H1 (cell line): ENCODE measurements around the gene ZNRF3. TPM values are rescaled to one million over a fixed set of nuclear protein-coding genes. Genes with fewer than 3 reads are reported as not detected.

Source experiments
- CTCF ChIA-PET: fragments of 300-600 bp; sonication (Branson Sonifier 250); formaldehyde crosslinking; loops from one replicate; lab custom pipeline; 2021; ENCODE audit not compliant: partially characterized antibody; lab: Charles Lee
- POLR2A ChIA-PET: fragments of 300-600 bp; sonication (Branson Sonifier 250); formaldehyde crosslinking; loops from one replicate; lab custom pipeline; 2021; ENCODE audit warnings: inconsistent platforms; ENCODE audit not compliant: partially characterized antibody; lab: Charles Lee
- DNase-seq, 2 experiments: peaks; one replicate each; pipeline versions ENCODE4 v3.0.0 to v3.0.0-alpha.2; 2010 to 2022; ENCODE audit warnings: low spot score in 2 of 2, low read depth in 1 of 2, mixed read lengths in 1 of 2
- FAIRE-seq: peaks from 2 replicates; lab custom pipeline; 2011; peaks lifted over from hg19 to GRCh38; lab: Jason Lieb, UNC
- H2AFZ ChIP-seq: 2 replicates; pipeline ENCODE4 v1.8.1; 2012; ENCODE audit warnings: low read length, inconsistent platforms
- H2AK5ac ChIP-seq: 2 replicates; pipeline ENCODE4 v1.6.1; 2013; ENCODE audit warnings: low read depth, low read length
- H2BK120ac ChIP-seq: replicated peaks from 2 replicates; pipeline ENCODE3; 2013; ENCODE audit warnings: low read depth, low read length, inconsistent platforms
- H2BK12ac ChIP-seq: 2 replicates; pipeline ENCODE4 v1.6.1; 2013; ENCODE audit warnings: low read depth, low read length
- H2BK15ac ChIP-seq: 2 replicates; pipeline ENCODE4 v1.6.1; 2013; ENCODE audit warnings: low read length
- H2BK20ac ChIP-seq: 2 replicates; pipeline ENCODE4 v1.6.1; 2013; ENCODE audit warnings: low read length
- H2BK5ac ChIP-seq: 2 replicates; pipeline ENCODE4 v1.6.1; 2013; ENCODE audit warnings: low read depth, low read length
- H3K14ac ChIP-seq: 2 replicates; pipeline ENCODE4 v1.6.1; 2013; ENCODE audit warnings: inconsistent platforms; ENCODE audit not compliant: insufficient read length
- H3K18ac ChIP-seq: 2 replicates; pipeline ENCODE4 v1.6.1; 2013; ENCODE audit warnings: low read length; ENCODE audit errors: extremely low read depth
- H3K23ac ChIP-seq: 2 replicates; pipeline ENCODE4 v1.6.1; 2013; ENCODE audit warnings: inconsistent platforms; ENCODE audit not compliant: insufficient read length
- H3K23me2 ChIP-seq: 2 replicates; pipeline ENCODE4 v1.6.1; 2013; ENCODE audit warnings: low read depth, low read length
- H3K27ac ChIP-seq: 2 replicates; pipeline ENCODE4 v1.6.1; 2011; ENCODE audit warnings: low read depth, low read length, inconsistent platforms
- H3K27me3 ChIP-seq, 4 experiments: replicated peaks in 1 of 4; 1 replicate in 1 of 4; 2 replicates in 3 of 4; pipeline versions ENCODE4 v1.6.1 to v1.8.1; 2011 to 2013; ENCODE audit warnings: low read length in 3 of 4, mild to moderate bottlenecking in 3 of 4, inconsistent platforms in 2 of 4, mixed read lengths in 2 of 4, moderate library complexity in 1 of 4; ENCODE audit not compliant: control insufficient read depth in 3 of 4, insufficient read depth in 3 of 4; ENCODE audit errors: extremely low read depth in 1 of 4
- H3K36me3 ChIP-seq, 4 experiments: 2 replicates each; pipeline versions ENCODE4 v1.6.1 to v1.8.1; 2011 to 2013; ENCODE audit warnings: mild to moderate bottlenecking in 4 of 4, low read length in 3 of 4, moderate library complexity in 2 of 4, control low read depth in 1 of 4, inconsistent platforms in 1 of 4; ENCODE audit not compliant: insufficient read depth in 4 of 4, control insufficient read depth in 2 of 4
- H3K4ac ChIP-seq: replicated peaks from 2 replicates; pipeline ENCODE3; 2013; ENCODE audit warnings: low read length, low read depth, mixed read lengths, inconsistent platforms; ENCODE audit not compliant: insufficient read length
- H3K4me1 ChIP-seq, 4 experiments: replicated peaks in 1 of 4; 1 replicate in 1 of 4; 2 replicates in 3 of 4; pipeline versions ENCODE4 v1.6.1 to v1.8.1; 2011 to 2013; ENCODE audit warnings: low read length in 3 of 4, inconsistent platforms in 2 of 4, mixed read lengths in 1 of 4; ENCODE audit not compliant: insufficient read depth in 4 of 4, control insufficient read depth in 3 of 4
- H3K4me2 ChIP-seq, 2 experiments: 2 replicates each; pipeline versions ENCODE4 v1.6.1 to v1.8.1; 2011 to 2013; ENCODE audit warnings: low read depth in 2 of 2, low read length in 2 of 2, control low read depth in 1 of 2, inconsistent platforms in 1 of 2, mild to moderate bottlenecking in 1 of 2; ENCODE audit not compliant: insufficient read depth in 1 of 2
- H3K4me3 ChIP-seq, 4 experiments: fragments of 200-600, 300-600 bp in 1 of 4; sonication (generic), shearing (Covaris generic), sonication (Bioruptor Twin) in 1 of 4; 2 replicates each; pipeline versions ENCODE4 v1.5.1 to v1.8.1; 2011 to 2016; ENCODE audit warnings: low read length in 4 of 4, low read depth in 3 of 4, control low read depth in 2 of 4, inconsistent platforms in 2 of 4, mild to moderate bottlenecking in 2 of 4, mixed read lengths in 1 of 4, moderate library complexity in 1 of 4; ENCODE audit not compliant: insufficient read depth in 2 of 4; ENCODE audit errors: extremely low read depth in 1 of 4
- H3K56ac ChIP-seq: replicated peaks from 2 replicates; pipeline ENCODE3; 2013; ENCODE audit warnings: low read depth, mild to moderate bottlenecking, mixed read lengths, low read length, inconsistent platforms; ENCODE audit not compliant: insufficient read length
- H3K79me1 ChIP-seq: 2 replicates; pipeline ENCODE4 v1.6.1; 2013; ENCODE audit warnings: low read depth, low read length, control low read depth
- H3K79me2 ChIP-seq, 2 experiments: 2 replicates each; pipeline versions ENCODE4 v1.6.1 to v1.8.1; 2012 to 2013; ENCODE audit warnings: low read length in 2 of 2, mild to moderate bottlenecking in 2 of 2, inconsistent platforms in 1 of 2; ENCODE audit not compliant: insufficient read depth in 2 of 2, control insufficient read depth in 1 of 2
- H3K9ac ChIP-seq, 4 experiments: replicated peaks in 1 of 4; 1 replicate in 1 of 4; 2 replicates in 3 of 4; pipeline versions ENCODE4 v1.6.1 to v1.8.1; 2011 to 2013; ENCODE audit warnings: low read depth in 3 of 4, low read length in 3 of 4, control low read depth in 2 of 4, mild to moderate bottlenecking in 2 of 4, moderate library complexity in 2 of 4, inconsistent platforms in 1 of 4; ENCODE audit errors: extremely low read depth in 1 of 4
- H3K9me3 ChIP-seq, 2 experiments: 2 replicates each; pipeline versions ENCODE4 v1.6.1 to v1.8.1; 2012 to 2013; ENCODE audit warnings: mild to moderate bottlenecking in 2 of 2, moderate library complexity in 2 of 2, control low read depth in 1 of 2, inconsistent platforms in 1 of 2, low read depth in 1 of 2, low read length in 1 of 2, mixed read lengths in 1 of 2; ENCODE audit not compliant: insufficient read depth in 2 of 2
- H4K20me1 ChIP-seq, 2 experiments: replicated peaks in 1 of 2; 2 replicates each; pipeline versions ENCODE3 to v1.8.1; 2011 to 2013; ENCODE audit warnings: inconsistent platforms in 2 of 2, low read length in 2 of 2, mild to moderate bottlenecking in 1 of 2; ENCODE audit not compliant: insufficient read depth in 2 of 2, control insufficient read depth in 1 of 2
- H4K5ac ChIP-seq: 2 replicates; pipeline ENCODE4 v1.6.1; 2013; ENCODE audit warnings: low read length, low read depth, mixed read lengths, inconsistent platforms; ENCODE audit not compliant: insufficient read length
- H4K8ac ChIP-seq: 2 replicates; pipeline ENCODE4 v1.8.0; 2013; ENCODE audit warnings: mild to moderate bottlenecking, moderate library complexity, low read length, inconsistent platforms; ENCODE audit not compliant: insufficient read depth; ENCODE audit errors: extremely low read depth
- H4K91ac ChIP-seq: replicated peaks from 2 replicates; pipeline ENCODE3; 2013; ENCODE audit warnings: low read length, mixed read lengths, inconsistent platforms; ENCODE audit not compliant: insufficient read length
- ASH2L ChIP-seq: fragments of 200-600, 300-600 bp; sonication (generic); IDR thresholded peaks from one replicate; pipeline ENCODE4 v1.7.1; 2017; ENCODE audit warnings: low read length
- ATF2 ChIP-seq: IDR thresholded peaks from 2 replicates; pipeline ENCODE4 v1.6.1; 2012; ENCODE audit warnings: low read length, inconsistent platforms
- BCL11A ChIP-seq, 2 experiments: IDR thresholded peaks; one replicate each; pipeline ENCODE4 v1.6.1; 2011; ENCODE audit warnings: low read depth in 2 of 2, low read length in 2 of 2, mild to moderate bottlenecking in 2 of 2
- CEBPB ChIP-seq: IDR thresholded peaks from 2 replicates; pipeline ENCODE4 v1.6.1; 2012; ENCODE audit warnings: low read depth, low read length
- CHD1 ChIP-seq: IDR thresholded peaks from 2 replicates; pipeline ENCODE4 v1.6.1; 2012; ENCODE audit warnings: low read depth, low read length, improper control_type of control experiment
- GTF2F1 ChIP-seq: IDR thresholded peaks from 2 replicates; pipeline ENCODE4 v1.6.1; 2012; ENCODE audit warnings: low read depth, low read length, improper control_type of control experiment, borderline replicate concordance
- MAFK ChIP-seq: IDR thresholded peaks from 2 replicates; pipeline ENCODE4 v1.6.1; 2012; ENCODE audit warnings: low read depth, mild to moderate bottlenecking, improper control_type of control experiment, low read length
- NRF1 ChIP-seq: IDR thresholded peaks from 2 replicates; pipeline ENCODE4 v1.6.1; 2011; ENCODE audit warnings: mild to moderate bottlenecking, low read depth, low read length, improper control_type of control experiment
- RNF2 ChIP-seq: fragments of 200-900, 300-1000 bp; sonication (generic); IDR thresholded peaks from 2 replicates; pipeline ENCODE4 v1.7.1; 2016; ENCODE audit warnings: borderline replicate concordance, low read depth, mild to moderate bottlenecking, antibody characterized with exemption, low read length; ENCODE audit not compliant: poor library complexity, severe bottlenecking; ENCODE audit errors: missing control alignments
- ZNF274 ChIP-seq: IDR thresholded peaks from 2 replicates; pipeline ENCODE4 v1.7.0; 2012; ENCODE audit warnings: low read length, borderline replicate concordance; ENCODE audit errors: extremely low read depth
- WGBS, 2 experiments: shearing (Covaris generic) in 1 of 2; methylation state at CpG; one replicate each; pipeline versions ENCODE4 v1.1.6 to v1.1.7; 2013 to 2015; ENCODE audit warnings: low lambda C conversion rate in 2 of 2, mixed read lengths in 2 of 2, inconsistent platforms in 1 of 2, low coverage in 1 of 2, missing lambda C conversion rate in 1 of 2; ENCODE audit not compliant: insufficient replicate concordance in 2 of 2, insufficient coverage in 1 of 2, insufficient read length in 1 of 2; ENCODE audit errors: extremely low coverage in 1 of 2, missing lambda C conversion rate in 1 of 2; 5-methylcytosine and 5-hydroxymethylcytosine counted together
- polyA plus RNA-seq, 7 experiments: library from polyadenylated mRNA; depleted of rRNA in 3 of 7; stranded (reverse) in 5 of 7; unstranded in 2 of 7; fragments of >200 nt in 5 of 7; fragments of 200-250 nt in 2 of 7; gene quantifications; 1 replicate in 5 of 7; 2 replicates in 1 of 7; 4 replicates in 1 of 7; pipeline versions ENCODE4 v1.2.1 to v1.2.3, GENCODE V29; 2011 to 2013; ENCODE audit warnings: missing spikeins in 2 of 7, mixed read lengths in 2 of 7
- total RNA-seq: library from RNA; stranded (reverse); fragmentation: NEBNext Ultra II Directional; extraction: Animal tissue kit (Norgen Biotek cat#: 25700); gene quantifications from 2 replicates; pipeline ENCODE4 v1.2.1, GENCODE V29; 2021

The ZNRF3 gene
- total and polyA plus RNA-seq, 2 of the 8 experiments (the other 6 are each of a cell fraction or from before 2014, with no cell fraction given), result 14.1 to 21.7 TPM

GRCh38 chr22:29030618-29031226, 147.3 kb downstream of the ZNRF3 start:
- Histone ChIP-seq H3K4me1 (peaks cover 11 to 20% (median 15%) of the 10 kb centered on the region in 4 experiments), H2BK15ac (no peak overlapping the region; the same call in 1 of the 2 replicates), H2BK5ac (peak overlapping the region; percentile 87; the same call in 1 of the 2 replicates), H2BK120ac (no peak overlapping the region), H3K4me3 (peak overlapping the region; percentile 37 to 59 (median 42); a peak in 7 of 8 replicates), H3K79me1 (peaks cover 16% of the 10 kb centered on the region), H4K20me1 (peaks cover 0 to 2% of the 10 kb centered on the region in 2 experiments), H4K8ac (no peak overlapping the region; the same call in 1 of the 2 replicates), H3K56ac (peak overlapping the region; percentile 19), H3K18ac (peak overlapping the region; percentile 85; the same call in 1 of the 2 replicates), H3K4ac (no peak overlapping the region), H3K27ac (peak overlapping the region; percentile 35; the same call in 1 of the 2 replicates), H3K9ac (no peak overlapping the region; a peak in 1 of 7 replicates), H3K79me2 (peaks cover 0 to 32% of the 10 kb centered on the region in 2 experiments; a peak in 2 of 4 replicates), H3K23ac (no peak overlapping the region), H3K14ac (no peak overlapping the region), H2BK12ac (peak overlapping the region; percentile 95; the same call in 1 of the 2 replicates), H4K91ac (no peak overlapping the region), H2AK5ac (no peak overlapping the region), H3K27me3 (no peaks in the 10 kb centered on the region), H3K9me3 (no peaks in the 10 kb centered on the region), H3K23me2 (peaks cover 5% of the 10 kb centered on the region), H2BK20ac (no peak overlapping the region), H4K5ac (no peak overlapping the region), H2AFZ (no peak overlapping the region), H3K36me3 (0 out of 8 replicates have a peak, but pooled peaks cover 0 to 2% (median 0%) of the 10 kb centered on the region in 4 experiments), H3K4me2 (peak overlapping the region; percentile 66 to 80)
- 4% methylated on average over 10 of the region's 32 CpGs; no CpG with 5 or more reads in 1 of the 2 experiments for WGBS, 2 experiments
- DNase-seq, result peak in 1 of 2 experiments; percentile 74
- POLR2A ChIA-PET, result interaction anchor here (0.6 to 3.4 kb wide), 12 partner anchors 10 to 147 kb away, joined by 3 to 16 read pairs (median 3); partner anchors contain the start of gene ZNRF3
- FAIRE-seq, result no peak
- CTCF ChIA-PET, result interaction anchor here (0.5 to 7.1 kb wide), 16 partner anchors 10 to 177 kb away, joined by 3 to 37 read pairs (median 3); no protein-coding TSS in a partner anchor
- TF ChIP-seq ASH2L (peak; percentile 79), NRF1 (no peak), CEBPB (no peak), MAFK (no peak), ATF2 (no peak), GTF2F1 (no peak), ZNF274 (no peak), CHD1 (no peak), BCL11A (IDR thresholded peaks at IDR 0.05; ENCODE audit: low read depth in 2 of 2, low read length in 2 of 2) (no peak), RNF2 (no peak)
